ENCODE measurements around the gene RYR2.

RYR2 gene

GRCh38 chr1:237041795-237042525, at the start of gene RYR2:
Gene RYR2 (plus strand): TSS chr1:237042184. CDS start chr1:237042522, 338 bp downstream.
- no peak for DNase-seq

DNA sequence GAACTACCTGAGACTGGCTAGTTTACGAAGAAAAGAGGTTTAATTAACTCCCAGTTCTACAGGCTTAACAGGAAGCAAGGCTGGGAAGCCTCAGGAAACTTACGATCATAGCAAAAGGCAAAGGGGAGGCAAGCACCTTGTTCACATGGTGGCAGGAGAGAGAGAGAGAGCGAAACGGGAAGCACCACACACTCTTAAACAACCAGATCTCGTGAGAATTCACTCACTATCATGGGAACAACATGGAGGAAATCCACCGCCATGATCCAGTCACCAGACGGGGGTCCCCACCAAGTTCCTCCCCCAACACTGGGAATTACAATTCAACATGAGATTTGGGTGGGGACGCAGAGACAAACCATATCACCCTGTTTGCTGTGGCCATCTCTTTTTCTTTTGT, 49.5 kb upstream of the RYR2 start:
- no peak for DNase-seq

- no peak for DNase-seq
These were observed 47.5 kb upstream of the RYR2 start for GRCh38 chr1:236994450-236994849.

- no peak for DNase-seq
These were observed 44.6 kb upstream of the RYR2 start for GRCh38 chr1:236997361-236997760.

GRCh38 chr1:236997882-236998281, 44.1 kb upstream of the RYR2 start:
- DNase-seq: no peak

GRCh38 chr1:236998546-236998945, 43.4 kb upstream of the RYR2 start:
- no peak for DNase-seq

DNA sequence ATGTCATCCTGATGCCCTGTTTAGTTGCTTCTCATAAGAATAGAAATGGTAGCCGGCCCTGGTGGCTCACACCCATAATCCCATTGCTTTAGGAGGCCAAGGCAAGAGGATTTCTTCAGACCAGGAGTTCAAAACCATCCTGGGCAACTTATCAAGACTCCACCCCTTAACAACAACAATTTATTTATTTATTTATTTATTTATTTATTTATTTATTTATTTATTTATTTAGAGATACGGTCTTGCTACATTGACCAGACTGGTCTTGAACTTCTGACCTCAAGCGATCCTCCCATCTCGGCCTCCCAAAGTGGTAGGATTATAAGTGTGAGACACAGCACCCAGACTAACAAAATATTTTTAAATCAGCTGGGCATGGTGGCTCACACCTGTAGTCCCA, 41.8 kb upstream of the RYR2 start:
- DNase-seq: no peak

DNA sequence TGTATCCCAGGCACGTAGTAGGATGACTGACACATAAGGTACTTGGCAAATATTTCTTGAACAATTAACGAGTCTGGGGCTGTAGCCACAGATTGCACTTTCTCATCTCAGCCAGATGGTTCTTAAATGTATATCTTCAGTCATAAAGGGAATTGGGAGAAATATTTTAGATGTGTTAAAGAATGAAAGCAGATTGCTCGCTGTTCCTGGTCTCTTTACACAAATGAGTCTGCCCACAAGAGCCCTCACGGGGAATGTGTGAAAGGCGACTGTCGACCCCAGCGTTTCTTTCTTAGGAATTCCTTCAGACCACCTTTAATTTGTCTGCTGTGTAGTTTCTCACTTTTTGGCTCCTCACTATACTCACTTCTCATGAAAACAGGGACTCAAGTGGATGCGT, 38.5 kb upstream of the RYR2 start:
- DNase-seq: no peak

DNA sequence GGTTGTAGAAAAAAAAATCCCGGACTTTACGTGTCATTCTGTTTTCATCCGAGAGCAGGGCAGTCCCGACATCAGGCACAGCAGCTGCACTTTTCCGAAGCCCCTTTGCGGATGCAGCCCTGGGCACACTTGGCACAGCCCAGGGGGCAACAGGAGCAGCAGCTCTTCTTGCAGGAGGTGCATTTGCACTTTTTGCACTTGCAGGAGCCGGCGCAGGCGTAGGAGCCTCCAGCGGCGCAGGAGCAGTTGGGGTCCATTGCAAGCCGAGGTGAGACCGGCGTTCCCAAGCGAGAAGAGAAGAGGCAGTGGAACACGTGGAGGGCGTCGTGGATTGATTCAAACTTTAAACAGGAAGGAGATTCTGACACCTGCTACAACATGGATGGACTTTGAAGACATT, 37.9 kb upstream of the RYR2 start, which contains the start of gene MT1HL1:
TSS of gene MT1HL1 (minus strand) at position 326 of the 400 bp plus-strand sequence. CDS start at position 257, 69 bp downstream.
- no peak for DNase-seq

DNA sequence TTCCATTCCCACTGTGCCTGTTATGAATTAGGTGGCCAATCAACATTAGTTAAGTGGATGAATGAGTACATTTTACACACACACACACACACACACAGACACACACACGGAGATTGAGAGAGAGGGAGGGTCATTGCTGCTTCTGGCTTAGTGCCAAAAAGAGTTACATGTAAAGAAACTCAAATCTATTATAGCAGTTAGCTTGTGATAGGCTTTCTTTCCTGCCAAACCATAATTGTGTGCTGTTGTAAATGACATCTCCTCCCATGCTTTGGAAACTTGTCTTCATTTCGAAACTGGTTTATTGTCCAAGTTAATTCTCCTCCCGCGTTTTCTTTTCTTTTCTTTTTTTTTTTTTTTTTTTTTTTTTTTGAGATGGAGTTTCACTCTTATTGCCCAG, 36.3 kb upstream of the RYR2 start:
- DNase-seq: no peak

DNA sequence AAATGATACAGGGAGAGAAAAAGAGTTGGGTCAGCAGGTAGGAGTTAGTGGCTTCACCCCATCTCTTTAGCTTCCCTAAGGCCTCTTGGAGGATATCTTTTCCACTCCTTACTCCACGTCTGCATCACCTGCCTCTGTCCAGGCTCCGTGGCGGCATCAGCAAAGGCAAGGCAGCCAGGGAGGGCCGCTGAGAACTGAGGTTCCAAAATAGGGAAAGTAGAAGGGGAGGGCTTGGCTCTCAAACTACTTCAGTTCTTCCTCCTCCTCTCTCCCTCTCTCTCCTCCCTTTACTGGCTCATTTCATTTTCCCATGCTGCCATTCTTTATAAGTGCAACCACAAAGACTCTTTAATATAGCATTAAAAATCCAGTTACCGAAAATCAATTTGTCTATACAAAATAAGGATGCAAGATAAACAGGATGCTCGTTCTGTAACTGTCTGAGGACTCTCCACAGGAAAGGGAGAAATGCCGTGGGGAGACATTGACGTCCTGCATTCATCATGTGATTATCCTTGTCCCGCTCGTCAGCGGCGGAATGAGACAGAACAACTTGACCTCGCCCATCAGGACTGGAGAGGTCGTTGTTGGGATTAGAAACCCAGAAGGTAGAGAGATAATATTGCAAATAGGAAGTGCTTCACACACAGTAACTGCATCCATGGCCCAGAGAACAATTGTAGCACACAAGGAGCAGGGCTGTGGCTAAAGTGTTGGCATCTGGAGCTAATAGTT, 34.7 kb upstream of the RYR2 start:
- no peak for DNase-seq

GRCh38 chr1:237009611-237010010, 32.4 kb upstream of the RYR2 start:
- DNase-seq: no peak

GRCh38 chr1:237011432-237011831, 30.6 kb upstream of the RYR2 start:
- DNase-seq: no peak

DNA sequence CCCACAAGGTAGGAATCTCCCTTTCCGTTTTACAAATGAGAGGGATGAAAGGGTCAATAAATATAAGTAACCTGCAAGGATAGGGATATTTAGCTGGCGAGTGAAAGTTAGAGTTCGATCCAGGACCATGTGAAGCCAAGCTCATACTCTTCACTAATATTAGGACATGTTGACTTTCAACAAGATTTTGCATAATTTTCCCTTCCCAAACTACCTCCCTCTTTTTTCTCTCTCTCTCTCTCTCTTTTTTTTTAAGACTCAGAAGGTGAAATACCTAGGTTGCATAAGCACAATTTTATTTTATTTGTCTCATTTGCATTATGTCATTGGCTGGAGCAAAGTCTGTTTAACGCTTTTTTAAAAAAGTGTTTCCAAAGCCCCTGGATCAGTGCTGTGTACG, 29.6 kb upstream of the RYR2 start:
- DNase-seq: no peak

- no peak for DNase-seq
These were observed 29.1 kb upstream of the RYR2 start for GRCh38 chr1:237012788-237013383.

DNA sequence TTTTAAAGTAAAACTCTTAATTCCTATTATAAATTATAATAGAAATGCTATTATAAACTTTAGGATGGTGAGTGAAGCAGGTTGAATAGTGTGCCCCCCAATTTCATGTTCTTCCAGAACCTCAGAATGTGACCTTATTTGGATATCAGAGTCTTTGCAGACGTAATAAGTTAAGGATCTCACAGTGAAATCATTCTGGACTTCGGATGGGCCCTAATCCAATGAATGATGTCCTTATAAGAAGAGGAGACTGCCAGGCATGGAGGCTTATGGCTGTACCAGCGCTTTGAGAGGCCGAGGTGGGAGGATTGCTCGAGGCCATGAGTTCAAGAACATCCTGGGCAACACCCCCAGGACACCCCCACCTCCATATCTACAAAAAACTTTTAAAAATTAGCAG, 28.4 kb upstream of the RYR2 start:
- no peak for DNase-seq

GRCh38 chr1:237016626-237017025, 25.4 kb upstream of the RYR2 start:
- DNase-seq: no peak

GRCh38 chr1:237018896-237019295, 23.1 kb upstream of the RYR2 start:
- no peak for DNase-seq

DNA sequence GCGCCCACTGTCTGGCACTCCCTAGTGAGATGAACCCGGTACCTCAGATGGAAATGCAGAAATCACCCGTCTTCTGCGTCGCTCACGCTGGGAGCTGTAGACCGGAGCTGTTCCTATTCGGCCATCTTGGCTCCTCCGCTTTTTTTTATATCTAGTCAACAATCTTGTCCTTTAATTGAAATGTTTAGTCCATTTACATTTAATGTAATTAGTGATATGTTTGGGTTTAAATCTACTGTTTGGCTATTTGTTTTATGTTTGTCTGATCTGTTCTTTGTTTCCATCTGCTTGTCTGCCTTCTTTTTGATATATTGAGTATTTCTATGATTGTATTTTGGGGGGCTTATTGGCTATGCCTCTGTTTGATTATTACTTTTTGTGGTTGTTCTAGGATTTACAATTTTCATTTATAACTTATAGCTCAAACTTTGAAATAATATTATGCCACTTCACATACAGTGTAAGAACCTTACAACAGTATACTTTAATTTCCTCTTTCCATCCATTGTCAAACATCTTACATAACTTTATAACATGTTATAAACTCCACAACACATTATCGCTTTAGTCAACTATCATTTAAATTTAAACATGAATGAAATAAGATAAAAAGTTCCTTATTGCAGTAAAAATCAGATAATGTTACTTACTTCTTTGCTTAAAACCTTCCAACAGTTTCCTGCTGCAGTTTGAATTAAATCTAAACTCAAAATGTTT, 16.5 kb upstream of the RYR2 start:
- no peak for DNase-seq

DNA sequence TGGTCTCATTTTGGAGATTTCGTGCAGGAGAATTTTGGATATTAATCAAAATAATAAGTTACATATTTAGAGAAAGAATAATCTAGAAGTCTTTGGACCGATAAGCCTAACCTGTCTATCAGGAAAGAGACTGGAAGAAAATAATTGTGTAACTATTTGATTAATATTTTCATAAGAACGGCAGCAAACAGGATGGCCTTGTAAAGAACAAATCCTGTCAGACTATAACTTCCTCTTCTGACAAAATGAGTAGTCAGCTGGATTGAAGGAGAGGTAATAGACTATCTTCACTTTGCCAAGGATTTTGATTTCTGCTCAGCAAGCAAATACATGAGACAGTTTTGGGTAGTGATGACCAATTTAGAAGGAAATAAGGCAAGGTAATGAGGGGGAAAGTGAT, 12.7 kb upstream of the RYR2 start:
- DNase-seq: no peak

GRCh38 chr1:237029850-237030535, 12.0 kb upstream of the RYR2 start:
- DNase-seq: no peak

DNA sequence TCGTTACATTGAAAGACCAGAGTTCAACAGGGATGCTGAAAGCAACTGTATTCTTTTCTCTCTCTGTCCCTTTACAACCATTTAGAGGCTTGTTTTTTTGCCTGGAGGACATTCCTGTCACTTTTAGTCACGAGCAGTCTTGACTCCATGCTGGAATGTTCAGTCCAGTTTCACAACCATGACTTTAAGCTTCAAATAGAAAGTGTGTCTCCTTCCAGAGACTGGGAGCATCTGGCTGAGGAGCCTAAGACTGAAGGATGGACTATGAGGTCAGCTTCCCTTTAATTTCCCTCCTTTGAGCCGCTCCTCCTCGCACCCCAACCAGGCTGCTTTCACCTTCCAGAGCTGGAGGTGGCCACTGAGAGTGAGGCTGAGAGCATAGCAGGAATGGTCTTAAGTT, 10.5 kb upstream of the RYR2 start:
- no peak for DNase-seq

DNA sequence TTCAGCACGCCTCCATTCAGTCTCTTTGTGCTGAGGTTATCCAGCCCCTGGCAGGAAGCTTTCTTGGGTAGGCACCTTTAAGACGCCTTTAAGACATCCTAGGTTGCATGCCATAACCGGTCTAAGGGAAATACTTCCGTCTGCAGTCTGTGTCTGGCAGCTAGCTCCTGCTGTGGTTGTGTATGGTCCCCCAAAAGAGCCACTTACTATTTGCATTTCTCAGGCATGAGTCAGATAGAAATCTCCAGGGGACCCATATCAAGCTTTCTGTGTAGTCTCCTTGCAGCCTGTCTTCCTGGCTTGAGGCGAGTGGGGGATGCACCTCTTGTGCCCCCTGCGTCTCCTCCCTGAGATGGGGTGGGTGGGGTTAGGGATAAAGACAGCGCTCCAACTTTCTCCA, 10.0 kb upstream of the RYR2 start:
- no peak for DNase-seq
